Mesendoderm (in vitro differentiated cells): ENCODE measurements around the gene FSIP1.

Source experiments
- DNase-seq: peaks from one replicate; pipeline ENCODE4 v3.0.0; 2013
- H2AK5ac ChIP-seq: 2 replicates; pipeline ENCODE4 v1.6.1; 2013; ENCODE audit warnings: low read length, inconsistent platforms
- H2BK120ac ChIP-seq: 2 replicates; pipeline ENCODE4 v1.6.1; 2013; ENCODE audit warnings: low read depth, mild to moderate bottlenecking, low read length, moderate library complexity, mixed read lengths
- H2BK15ac ChIP-seq: replicated peaks from 2 replicates; pipeline ENCODE4 v1.6.1; 2013; ENCODE audit warnings: low read depth, mild to moderate bottlenecking, moderate library complexity
- H2BK5ac ChIP-seq: 2 replicates; pipeline ENCODE4 v1.6.1; 2013; ENCODE audit warnings: low read length, inconsistent platforms
- H3K18ac ChIP-seq: 2 replicates; pipeline ENCODE4 v1.6.1; 2013; ENCODE audit warnings: mild to moderate bottlenecking, low read length, mixed read lengths
- H3K23ac ChIP-seq: one replicate; pipeline ENCODE4 v1.6.1; 2013; ENCODE audit warnings: low read length
- H3K27ac ChIP-seq: 2 replicates; pipeline ENCODE4 v1.5.1; 2013; ENCODE audit warnings: low read depth, mild to moderate bottlenecking, inconsistent platforms, low read length, moderate library complexity
- H3K27me3 ChIP-seq: 2 replicates; pipeline ENCODE4 v1.6.1; 2013; ENCODE audit warnings: low read length, control low read depth, mild to moderate bottlenecking, inconsistent platforms; ENCODE audit not compliant: insufficient read depth, poor library complexity
- H3K36me3 ChIP-seq: 2 replicates; pipeline ENCODE4 v1.6.1; 2013; ENCODE audit warnings: low read length, inconsistent platforms; ENCODE audit not compliant: control insufficient read depth, insufficient read depth
- H3K4ac ChIP-seq: one replicate; pipeline ENCODE4 v1.6.1; 2013; ENCODE audit warnings: low read depth, mild to moderate bottlenecking, low read length, moderate library complexity
- H3K4me1 ChIP-seq: 2 replicates; pipeline ENCODE4 v1.6.1; 2013; ENCODE audit warnings: low read depth, low read length, inconsistent platforms; ENCODE audit not compliant: control insufficient read depth
- H3K4me2 ChIP-seq: 2 replicates; pipeline ENCODE4 v1.6.1; 2013; ENCODE audit warnings: low read length
- H3K4me3 ChIP-seq: 2 replicates; pipeline ENCODE4 v1.5.1; 2013; ENCODE audit warnings: mild to moderate bottlenecking, low read length
- H3K56ac ChIP-seq: one replicate; pipeline ENCODE4 v1.6.1; 2013; ENCODE audit warnings: low read length
- H3K79me1 ChIP-seq: 2 replicates; pipeline ENCODE4 v1.6.1; 2013; ENCODE audit warnings: low read length, inconsistent platforms
- H3K79me2 ChIP-seq: 2 replicates; pipeline ENCODE4 v1.6.1; 2013; ENCODE audit warnings: mild to moderate bottlenecking, low read length; ENCODE audit not compliant: control insufficient read depth, insufficient read depth
- H3K9ac ChIP-seq: 2 replicates; pipeline ENCODE4 v1.6.1; 2013; ENCODE audit warnings: low read length, inconsistent platforms
- H4K5ac ChIP-seq: one replicate; pipeline ENCODE4 v1.6.1; 2013; ENCODE audit warnings: low read length
- H4K8ac ChIP-seq: one replicate; pipeline ENCODE4 v1.6.1; 2013; ENCODE audit warnings: low read depth, mild to moderate bottlenecking, control low read depth, low read length, moderate library complexity
- WGBS: extraction: QIAGEN DNeasy Blood & Tissue Kit; methylation state at CpG from one replicate; pipeline ENCODE4 v1.1.7; 2013; ENCODE audit warnings: low lambda C conversion rate, missing lambda C conversion rate; ENCODE audit not compliant: insufficient coverage; ENCODE audit errors: extremely low coverage; 5-methylcytosine and 5-hydroxymethylcytosine counted together

FSIP1 gene

DNA sequence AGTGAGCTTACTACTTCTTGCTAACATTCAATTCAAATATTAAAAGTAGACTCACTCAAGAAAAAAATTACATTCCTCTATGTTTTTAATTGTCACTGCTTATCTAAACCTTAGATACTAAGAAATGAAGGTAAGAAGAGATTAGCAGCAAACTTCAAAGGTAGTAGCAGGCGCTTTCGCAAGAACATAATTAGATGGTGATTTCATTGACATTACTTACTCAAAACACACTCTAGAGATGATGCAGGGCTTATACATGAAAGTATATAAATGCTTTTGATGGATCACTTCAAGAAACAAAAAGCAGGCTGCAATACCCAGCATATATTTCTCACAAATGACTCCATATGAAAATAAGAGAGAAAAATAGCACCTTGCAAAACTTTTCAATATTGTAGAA is 86.8 kb downstream of the FSIP1 start:
- Histone ChIP-seq H3K9ac (no peak overlapping the region), H4K5ac (no peak overlapping the region), H2BK5ac (no peak overlapping the region), H3K27me3 (no peaks in the 10 kb centered on the region), H3K23ac (no peak overlapping the region), H3K36me3 (no peaks in the 10 kb centered on the region), H4K8ac (no peak overlapping the region), H3K56ac (no peak overlapping the region), H3K4me2 (no peak overlapping the region), H2AK5ac (no peak overlapping the region), H3K27ac (no peak overlapping the region), H3K79me1 (no peaks in the 10 kb centered on the region), H3K79me2 (no peaks in the 10 kb centered on the region), H2BK120ac (no peak overlapping the region), H3K4me3 (no peak overlapping the region), H3K4me1 (peaks cover 6% of the 10 kb centered on the region), H3K4ac (no peak overlapping the region), H3K18ac (no peak overlapping the region), H2BK15ac (no peak overlapping the region)
- no peak for DNase-seq
- WGBS: no CpG with 5 or more reads among the region's 2 CpGs

DNA sequence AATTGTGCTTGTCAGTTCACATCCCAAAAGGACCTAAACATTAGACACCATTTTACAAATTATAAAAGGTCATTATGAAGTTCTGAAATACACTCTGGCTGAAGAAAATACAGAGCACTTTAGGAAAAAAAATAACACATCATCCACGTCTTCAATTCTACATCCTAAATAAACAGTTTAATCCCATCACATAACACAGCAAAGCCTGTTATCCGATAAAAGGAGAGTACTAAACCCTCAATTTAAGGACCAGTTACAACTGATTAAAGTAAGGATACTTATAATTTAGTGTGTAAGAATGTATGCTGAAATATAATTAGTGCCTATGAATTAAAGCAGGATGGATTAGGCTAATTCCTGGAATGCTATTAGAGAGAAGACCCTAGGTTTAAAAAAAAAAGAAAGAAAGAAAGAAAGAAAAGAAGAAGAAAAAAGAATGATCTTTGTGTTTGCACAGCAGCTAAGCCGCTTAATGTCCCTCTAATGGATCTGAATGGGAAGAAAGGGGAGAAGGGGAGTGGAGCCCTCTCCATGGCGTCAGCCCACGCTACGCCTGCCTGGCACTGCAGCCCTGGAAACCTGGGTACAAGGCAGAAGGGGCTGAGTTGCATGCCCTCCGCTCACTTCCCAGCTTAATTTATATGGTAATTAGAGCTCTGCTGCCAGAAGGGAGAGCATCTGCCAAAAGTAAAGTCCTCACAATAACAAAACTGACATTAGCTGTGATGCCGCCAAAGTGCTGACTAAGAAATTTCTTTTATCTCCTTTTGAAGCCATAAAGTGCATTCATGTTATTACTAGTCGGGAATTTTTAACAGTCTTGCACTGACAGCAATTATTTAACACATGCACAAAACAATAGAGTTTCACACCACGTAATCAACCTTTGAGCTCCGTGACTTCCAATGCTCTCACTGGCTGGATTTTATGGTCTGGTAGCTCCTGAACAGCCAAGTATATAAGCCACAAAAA is 90.0 kb downstream of the FSIP1 start:
- no peak overlapping the region for H2AK5ac ChIP-seq
- no peak for DNase-seq
- 100% methylated on average over 2 of the region's 11 CpGs for WGBS
- no peaks in the 10 kb centered on the region for H3K79me1 ChIP-seq
- H3K23ac ChIP-seq: no peak overlapping the region
- no peak overlapping the region for H2BK15ac ChIP-seq
- H4K8ac ChIP-seq: no peak overlapping the region
- H2BK120ac ChIP-seq: no peak overlapping the region
- H3K9ac ChIP-seq: no peak overlapping the region
- no peak overlapping the region for H3K4me2 ChIP-seq
- H3K4me3 ChIP-seq: no peak overlapping the region
- no peaks in the 10 kb centered on the region for H3K79me2 ChIP-seq
- no peaks in the 10 kb centered on the region for H3K36me3 ChIP-seq
- no peak overlapping the region for H3K56ac ChIP-seq
- H3K27ac ChIP-seq: no peak overlapping the region
- H4K5ac ChIP-seq: no peak overlapping the region
- no peaks in the 10 kb centered on the region for H3K27me3 ChIP-seq
- H3K4ac ChIP-seq: no peak overlapping the region
- peaks cover 8% of the 10 kb centered on the region for H3K4me1 ChIP-seq
- no peak overlapping the region for H3K18ac ChIP-seq
- no peak overlapping the region for H2BK5ac ChIP-seq

DNA sequence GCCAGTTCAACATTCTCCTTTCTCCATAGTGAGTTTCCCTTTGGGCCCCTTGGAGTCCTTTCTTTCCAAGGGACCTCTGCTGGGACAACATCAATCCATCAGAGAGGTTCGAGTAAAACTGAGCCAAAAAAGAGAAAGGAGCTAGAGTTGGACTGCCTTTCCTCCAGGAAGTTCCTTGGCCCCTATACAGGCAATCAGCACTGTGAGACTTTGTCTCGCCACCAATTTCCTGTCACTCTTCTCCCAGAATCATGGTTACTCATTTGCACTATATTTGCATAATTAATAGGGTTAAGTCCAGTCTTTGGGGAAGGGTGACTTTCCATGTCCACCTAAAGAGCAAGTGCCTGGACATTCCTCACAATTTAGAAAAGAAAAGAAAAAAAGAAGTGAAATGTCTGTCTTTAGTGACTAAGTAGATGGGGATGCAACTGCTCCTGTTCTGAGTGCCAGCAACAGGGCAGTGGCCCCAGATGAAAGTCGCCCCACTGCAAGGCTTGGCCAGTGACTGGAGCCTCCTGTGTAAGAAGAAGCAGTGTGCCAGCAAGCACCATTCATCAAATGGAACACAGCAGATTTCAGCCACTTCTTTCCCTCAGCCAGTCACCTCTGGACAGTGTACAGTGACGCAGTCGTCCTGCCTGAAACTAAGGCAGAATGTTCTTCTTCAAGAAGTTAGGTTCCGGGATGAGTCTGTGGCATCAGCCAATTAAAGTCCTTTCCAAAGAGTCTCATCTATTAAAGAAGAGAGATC is 91.6 kb downstream of the FSIP1 start:
- Histone ChIP-seq H3K18ac (peak overlapping the region; percentile 73), H2BK5ac (no peak overlapping the region), H3K23ac (no peak overlapping the region), H2BK15ac (no peak overlapping the region), H3K4me3 (no peak overlapping the region), H3K4me2 (no peak overlapping the region), H2AK5ac (no peak overlapping the region), H4K5ac (no peak overlapping the region), H2BK120ac (peak overlapping the region; percentile 29), H3K27me3 (no peaks in the 10 kb centered on the region), H3K4ac (no peak overlapping the region), H3K79me1 (no peaks in the 10 kb centered on the region), H3K9ac (no peak overlapping the region), H3K4me1 (peaks cover 8% of the 10 kb centered on the region), H3K27ac (peak overlapping the region; percentile 24), H3K36me3 (no peaks in the 10 kb centered on the region), H4K8ac (no peak overlapping the region), H3K79me2 (no peaks in the 10 kb centered on the region), H3K56ac (peak overlapping the region; percentile 39)
- WGBS: no CpG with 5 or more reads among the region's 6 CpGs
- DNase-seq: no peak

DNA sequence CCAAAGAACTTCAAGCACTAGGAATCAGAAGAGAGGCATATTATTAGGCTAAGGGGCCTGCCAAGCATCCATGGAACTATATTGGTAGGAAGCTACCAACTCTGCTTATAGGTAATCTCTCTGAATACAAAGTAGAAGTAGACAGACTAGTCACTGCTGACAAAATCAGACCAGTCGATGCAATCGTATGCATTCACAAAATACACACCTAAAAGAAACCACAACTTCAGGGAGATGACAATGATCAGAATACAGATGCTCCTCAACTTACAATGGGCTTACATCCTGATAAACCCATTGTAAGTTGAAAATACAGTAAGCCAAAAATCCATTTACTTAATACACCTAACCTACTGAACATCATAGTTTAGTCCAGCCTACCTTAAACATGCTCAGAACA is 94.7 kb downstream of the FSIP1 start:
- Histone ChIP-seq H3K4me2 (no peak overlapping the region), H3K18ac (no peak overlapping the region), H3K56ac (no peak overlapping the region), H3K9ac (no peak overlapping the region), H2BK5ac (no peak overlapping the region), H2AK5ac (no peak overlapping the region), H3K4me3 (no peak overlapping the region), H3K27me3 (no peaks in the 10 kb centered on the region), H3K79me1 (no peaks in the 10 kb centered on the region), H3K4ac (no peak overlapping the region), H3K4me1 (peaks cover 5% of the 10 kb centered on the region), H4K5ac (no peak overlapping the region), H2BK15ac (no peak overlapping the region), H3K36me3 (no peaks in the 10 kb centered on the region), H3K23ac (no peak overlapping the region), H3K79me2 (no peaks in the 10 kb centered on the region), H3K27ac (no peak overlapping the region), H2BK120ac (no peak overlapping the region), H4K8ac (no peak overlapping the region)
- no CpG with 5 or more reads among the region's 2 CpGs for WGBS
- no peak for DNase-seq

- WGBS: no CpG with 5 or more reads among the region's 4 CpGs
- H2BK5ac ChIP-seq: no peak overlapping the region
- H2BK120ac ChIP-seq: no peak overlapping the region
- H3K9ac ChIP-seq: no peak overlapping the region
- H3K23ac ChIP-seq: no peak overlapping the region
- H3K18ac ChIP-seq: no peak overlapping the region
- peaks cover 2% of the 10 kb centered on the region for H3K4me1 ChIP-seq
- DNase-seq: peak; percentile 63
- H3K79me2 ChIP-seq: no peaks in the 10 kb centered on the region
- no peak overlapping the region for H3K27ac ChIP-seq
- H2BK15ac ChIP-seq: no peak overlapping the region
- H3K56ac ChIP-seq: no peak overlapping the region
- H3K4ac ChIP-seq: no peak overlapping the region
- H2AK5ac ChIP-seq: no peak overlapping the region
- no peaks in the 10 kb centered on the region for H3K36me3 ChIP-seq
- no peaks in the 10 kb centered on the region for H3K27me3 ChIP-seq
- H4K5ac ChIP-seq: no peak overlapping the region
- H3K4me3 ChIP-seq: no peak overlapping the region
- no peak overlapping the region for H4K8ac ChIP-seq
- H3K79me1 ChIP-seq: no peaks in the 10 kb centered on the region
- no peak overlapping the region for H3K4me2 ChIP-seq
Observed at GRCh38 chr15:39685999-39686613, 96.5 kb downstream of the FSIP1 start.
